HG03342 (cell line): ENCODE data around the gene SEPTIN10.
A peak's percentile ranks its signal among the peaks of the same experiment; 100 is the strongest.
"Not testable (repeated sequence)": the region's sequence is repeated elsewhere in the genome, so short reads cannot be mapped to it uniquely, and the experiment has no call there.

ENCODE experiments used
- ATAC-seq: cut with Tn5 transposase; IDR thresholded peaks from one replicate; pipeline ENCODE4 v1.9.1; 2021; ENCODE audit warnings: mild to moderate bottlenecking, moderate library complexity; ENCODE audit not compliant: unreplicated experiment

Gene SEPTIN10

DNA sequence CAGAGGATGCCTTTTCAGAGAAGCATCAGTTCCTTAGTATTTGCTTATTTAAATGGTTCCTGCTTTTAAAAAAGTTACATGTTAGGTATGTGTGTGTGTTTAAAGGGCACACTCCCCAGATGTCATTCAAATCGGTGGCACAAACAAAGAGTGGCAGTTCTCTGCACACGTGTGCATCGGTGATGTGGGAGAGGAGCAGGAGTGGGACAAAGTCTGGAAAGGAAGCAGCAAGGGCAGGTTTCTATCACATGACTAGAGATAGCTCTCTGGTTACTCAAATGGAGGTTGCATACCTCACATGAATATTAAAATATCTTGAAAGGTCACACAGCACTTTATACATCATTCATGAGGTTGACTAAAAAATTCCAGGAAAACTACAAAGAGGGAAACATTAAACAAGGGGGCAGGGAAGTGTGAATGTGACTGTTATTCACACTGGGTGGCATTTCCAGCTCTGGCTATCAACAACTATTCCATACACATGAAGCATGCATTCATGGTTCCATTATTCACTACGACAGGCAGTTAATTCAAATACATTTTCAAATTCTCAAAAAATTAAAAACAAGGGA lies 64.7 kb downstream of the SEPTIN10 start:
- ATAC-seq = no peak

DNA sequence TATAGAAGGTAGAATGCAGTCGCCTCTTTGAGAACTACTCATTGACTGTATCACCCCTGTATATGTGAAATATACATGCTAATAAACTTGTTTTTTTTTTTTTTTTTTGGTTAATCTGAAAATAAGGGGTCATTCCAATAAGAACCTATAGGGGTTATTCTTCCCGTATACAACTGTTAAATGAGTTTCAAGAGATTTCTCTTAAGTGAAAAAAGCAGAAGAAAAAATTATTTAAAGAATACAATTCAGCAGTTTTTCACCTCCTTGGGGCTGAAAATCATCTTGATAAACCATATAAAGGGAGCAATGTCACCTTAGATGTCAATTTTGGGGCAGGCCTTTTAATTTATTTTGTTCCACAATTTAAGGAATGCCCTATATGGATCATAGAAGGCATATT lies 66.5 kb downstream of the SEPTIN10 start:
- ATAC-seq = no peak

- ATAC-seq = peak; percentile 84
Observed at GRCh38 chr2:109545828-109546713, 67.7 kb downstream of the SEPTIN10 start.

DNA sequence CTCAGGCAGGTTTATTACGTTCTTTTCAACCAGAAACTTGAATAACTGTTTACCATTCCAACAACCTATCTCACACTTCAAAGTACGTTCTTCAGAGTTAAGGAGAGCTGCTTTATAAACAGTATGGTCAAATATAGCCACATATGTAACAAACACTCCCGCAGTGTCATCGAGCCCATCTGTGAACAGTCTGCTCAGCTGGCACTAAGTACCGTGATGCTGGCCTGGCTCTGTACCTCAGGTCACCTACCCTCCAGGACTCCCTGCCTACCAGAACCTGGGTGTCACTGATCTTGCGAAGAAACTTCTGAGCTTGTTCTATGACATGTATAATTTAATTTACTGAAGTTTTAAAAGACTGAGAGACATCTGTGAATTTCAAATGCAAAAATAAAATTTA lies 71.4 kb downstream of the SEPTIN10 start:
- no peak for ATAC-seq

- ATAC-seq = no peak
Observed at GRCh38 chr2:109538546-109538945, 75.2 kb downstream of the SEPTIN10 start.

GRCh38 chr2:109537565-109538222 lies 76.1 kb downstream of the SEPTIN10 start:
- ATAC-seq = no peak

- ATAC-seq = not testable (repeated sequence)
Observed at GRCh38 chr2:109536556-109536955, 77.2 kb downstream of the SEPTIN10 start.

- ATAC-seq = no peak
Observed at GRCh38 chr2:109535217-109535946, 78.4 kb downstream of the SEPTIN10 start.

DNA sequence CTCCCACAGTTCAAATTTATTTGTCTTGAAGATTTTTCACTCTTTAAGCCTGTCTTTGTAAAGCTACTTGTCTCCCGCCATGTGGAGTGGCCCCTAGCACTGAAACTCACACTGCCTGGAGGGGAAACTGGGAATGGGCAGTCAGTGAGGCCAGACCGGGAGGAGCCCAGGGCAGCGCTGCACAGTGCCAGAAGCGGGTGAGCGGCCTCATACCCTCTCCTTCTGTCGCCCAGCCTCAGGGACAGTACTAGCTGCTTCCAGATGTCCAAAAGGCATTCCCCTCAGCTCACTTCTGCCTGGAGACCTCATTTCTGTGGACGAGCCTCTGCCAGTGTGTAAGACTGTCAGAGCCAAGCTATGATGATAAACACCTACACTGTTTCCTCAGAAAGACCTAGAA lies 79.9 kb downstream of the SEPTIN10 start:
- ATAC-seq = no peak

- no peak for ATAC-seq
Observed at GRCh38 chr2:109532728-109533076, 81.1 kb downstream of the SEPTIN10 start.

DNA sequence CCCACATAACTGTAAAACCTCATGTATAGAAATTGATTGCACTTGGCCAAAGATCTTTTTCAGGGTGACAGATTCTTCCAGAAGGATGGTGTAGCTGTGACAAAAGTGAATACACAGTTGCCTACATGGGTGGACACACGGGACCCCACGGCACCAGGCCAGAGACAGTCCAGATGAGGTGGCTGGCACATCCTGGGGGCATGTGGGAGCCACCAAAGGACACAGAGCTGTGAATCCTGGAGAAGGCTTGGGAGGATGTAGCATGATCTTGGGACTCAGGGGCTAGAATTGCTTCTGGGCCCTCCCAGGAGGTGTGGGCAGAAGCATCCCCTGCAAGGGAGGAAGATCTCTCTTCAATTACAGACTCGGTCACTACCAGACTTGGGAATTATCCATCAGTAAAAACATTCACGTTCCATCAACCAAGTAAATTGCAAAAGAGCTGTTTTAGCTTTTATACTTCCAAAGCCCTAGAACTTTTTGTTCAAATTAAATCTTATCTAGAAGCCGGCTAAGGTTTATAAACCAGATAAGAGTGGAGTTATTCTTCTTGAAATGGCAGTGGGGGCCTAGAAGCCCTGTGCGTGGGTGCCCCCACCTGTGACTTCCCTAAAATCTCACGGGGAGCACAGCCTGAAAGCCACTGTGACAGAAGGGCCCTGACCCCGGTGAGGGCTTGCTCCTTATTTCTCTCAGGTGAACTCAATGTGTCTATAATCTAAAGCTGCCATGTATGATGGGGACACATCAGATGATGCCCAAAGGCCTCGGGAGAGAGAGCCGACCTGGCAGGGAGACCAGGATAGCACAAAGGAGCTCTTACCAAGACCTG lies 81.7 kb downstream of the SEPTIN10 start:
- ATAC-seq = no peak

DNA sequence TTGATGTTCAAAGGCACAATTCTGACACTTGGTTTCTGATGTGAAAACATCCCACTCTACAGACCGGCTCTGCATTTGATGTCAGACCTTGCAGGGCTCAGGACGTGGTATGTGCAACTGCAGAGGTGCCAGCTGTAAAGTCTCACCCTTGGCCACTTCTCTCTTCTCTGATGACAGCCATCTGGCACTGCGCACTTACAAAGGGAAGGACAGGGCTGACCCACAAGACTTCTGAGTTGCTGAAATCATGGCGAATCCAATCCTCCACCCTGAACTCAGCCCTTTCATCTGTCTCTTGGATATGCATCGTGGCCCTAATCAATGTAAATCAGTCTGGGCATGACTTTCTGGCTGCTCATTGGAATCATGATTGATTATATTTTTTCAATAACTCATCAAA lies 82.5 kb downstream of the SEPTIN10 start:
- ATAC-seq = no peak

GRCh38 chr2:109530712-109531111 lies 83.1 kb downstream of the SEPTIN10 start:
- ATAC-seq = no peak

DNA sequence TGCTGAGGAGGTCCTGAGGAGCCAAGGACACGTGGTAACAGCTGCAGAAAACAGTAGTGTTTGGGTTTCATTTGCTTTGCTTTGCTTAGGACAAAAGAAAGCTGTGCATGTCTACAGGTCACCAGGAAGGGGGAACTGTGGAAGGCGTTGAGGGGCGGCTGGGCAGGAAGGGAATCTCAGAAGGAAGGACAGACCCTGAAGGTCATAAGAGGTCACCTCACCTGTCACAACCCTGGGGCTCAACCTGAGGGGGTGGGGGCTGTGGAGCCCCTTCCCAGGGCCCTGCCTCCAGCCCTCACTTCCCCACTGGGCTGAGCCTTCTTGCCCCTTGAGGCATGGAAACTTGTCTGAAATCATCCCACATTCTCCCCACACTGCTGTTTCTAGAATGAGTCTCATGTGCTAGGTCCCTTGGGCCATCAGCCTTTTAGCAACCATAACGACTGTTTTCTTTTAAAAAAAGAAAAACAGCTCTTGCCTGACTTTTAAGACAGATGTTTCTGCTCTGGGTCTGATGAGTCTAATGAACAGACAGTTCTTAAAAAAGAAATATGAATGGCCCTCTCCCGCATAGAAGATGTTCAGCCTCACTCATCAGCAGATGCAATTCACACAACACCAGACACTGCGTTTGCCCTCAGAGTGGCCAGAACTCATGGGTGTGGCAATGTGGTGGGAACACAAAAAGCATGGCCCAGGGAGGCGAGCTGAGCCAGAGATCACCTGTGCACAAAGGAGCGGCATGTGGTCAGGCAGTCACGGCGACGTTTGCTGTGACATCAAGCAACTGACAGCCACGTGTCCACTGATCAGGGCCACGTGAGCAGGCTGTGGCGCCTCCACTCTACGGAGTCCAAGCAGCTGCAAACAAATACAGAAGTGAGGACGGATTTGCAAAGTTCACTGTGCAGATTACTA lies 84.0 kb downstream of the SEPTIN10 start:
- ATAC-seq = no peak

- no peak for ATAC-seq
Observed at GRCh38 chr2:109528811-109529501, 84.8 kb downstream of the SEPTIN10 start.

DNA sequence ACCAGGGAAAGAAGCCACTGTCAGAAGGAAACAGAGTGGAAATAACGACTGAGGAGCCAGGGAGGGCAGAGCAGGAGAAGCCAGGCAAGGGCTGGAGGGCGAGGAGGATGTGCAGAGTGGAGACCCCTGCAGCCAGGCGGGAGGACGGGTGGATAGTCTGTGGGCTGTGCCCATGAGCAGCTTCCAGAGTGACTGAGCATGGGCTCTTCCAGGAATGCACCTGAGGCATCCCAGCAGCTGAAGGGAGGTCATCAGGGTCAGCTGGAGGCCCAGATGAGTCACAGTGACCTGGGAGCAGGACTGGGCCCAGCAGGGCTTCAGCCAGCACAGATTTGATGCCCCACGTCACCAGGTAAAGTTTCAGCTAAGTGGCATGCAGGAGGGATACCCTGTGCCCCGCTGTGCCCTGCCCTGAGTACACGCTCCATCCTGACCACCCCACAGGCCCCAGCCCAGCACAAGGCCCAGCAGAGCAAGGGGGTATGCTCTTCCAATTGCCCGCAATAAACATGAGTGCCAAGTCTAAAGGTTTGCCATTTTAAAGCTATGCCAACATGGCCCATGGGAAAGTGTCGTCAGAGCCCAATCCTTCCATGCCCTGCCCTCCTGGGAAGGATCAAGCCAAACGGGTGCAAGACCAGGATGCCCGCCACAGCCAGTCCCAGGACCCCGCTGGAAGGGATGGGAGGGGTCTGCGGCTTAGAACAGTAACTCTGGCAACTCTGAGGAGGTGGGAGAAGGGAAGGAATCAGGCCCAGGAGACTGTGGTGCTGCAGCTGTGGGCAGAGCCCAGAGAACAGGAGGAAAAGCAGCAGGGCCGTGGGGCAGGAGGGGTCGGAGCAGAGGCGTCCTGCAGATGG lies 85.7 kb downstream of the SEPTIN10 start:
- ATAC-seq = no peak

GRCh38 chr2:109527079-109527478 lies 86.7 kb downstream of the SEPTIN10 start:
- no peak for ATAC-seq

DNA sequence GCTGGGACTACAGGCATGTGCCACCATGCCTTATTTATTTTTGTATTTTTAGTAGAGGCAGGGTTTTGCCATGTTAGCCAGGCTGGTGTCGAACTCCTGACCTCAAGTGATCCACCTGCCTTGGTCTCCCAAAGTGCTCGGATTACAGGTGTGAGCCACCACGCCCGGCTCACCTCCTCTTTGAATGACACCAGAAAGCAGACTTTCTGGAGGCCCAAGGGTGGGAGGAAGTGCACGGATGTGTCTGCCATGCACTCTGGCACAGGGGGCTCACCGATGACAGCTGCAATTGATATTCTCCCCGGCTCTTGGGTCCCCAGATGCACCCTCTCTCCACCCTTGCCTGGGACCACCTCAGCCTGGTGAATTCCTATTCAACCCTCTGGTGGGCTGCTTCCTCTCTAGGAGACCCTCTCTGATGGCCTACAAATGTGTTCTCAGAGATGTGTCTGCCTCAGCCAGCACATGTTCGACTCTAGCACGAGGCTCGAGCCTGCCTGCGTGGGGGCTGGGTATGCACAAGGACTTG lies 87.3 kb downstream of the SEPTIN10 start:
- no peak for ATAC-seq
